Pancreas (tissue), 10 donors: ENCODE data around the gene NEK10. TPM values are rescaled to one million over a fixed set of nuclear protein-coding genes. Genes with fewer than 3 reads are reported as not detected.

Experiments used
- ATAC-seq, 4 donors: fragments of 200-7000 bp; cut with Tn5 transposase; one replicate each; pipeline versions ENCODE4 v1.8.0 to v1.9.1; 2020; ENCODE audit warnings: mild to moderate bottlenecking in 4 of 4, moderate library complexity in 4 of 4
- DNase-seq, 6 donors: peaks; one replicate each; pipeline ENCODE4 v3.0.0-alpha.2; 2020
- FAIRE-seq: peaks from 2 replicates; lab custom pipeline; 2012; peaks lifted over from hg19 to GRCh38; lab: Jason Lieb, UNC
- H3K27ac ChIP-seq, 4 donors: fragments of 200-600 bp; sonication (generic); 1 replicate in 3 of 4; 2 replicates in 1 of 4; pipeline versions ENCODE4 v1.5.0 to v1.8.0; 2020
- H3K27me3 ChIP-seq, 4 donors: fragments of 200-600 bp; one replicate each; pipeline ENCODE4 v1.8.0; 2021
- H3K36me3 ChIP-seq, 3 donors: fragments of 200-600 bp; sonication (generic) in 1 of 3; one replicate each; pipeline versions ENCODE4 v1.5.0 to v1.8.0; 2020 to 2021
- H3K4me1 ChIP-seq, 3 donors: fragments of 200-600 bp; one replicate each; pipeline ENCODE4 v1.8.0; 2021
- H3K4me3 ChIP-seq, 4 donors: fragments of 200-600 bp; sonication (generic) in 2 of 4; one replicate each; pipeline versions ENCODE4 v1.5.0 to v1.8.0; 2020 to 2021
- H3K9me3 ChIP-seq, 4 donors: fragments of 200-600 bp; one replicate each; pipeline ENCODE4 v1.8.0; 2021
- CTCF ChIP-seq, 4 donors: fragments of 200-600 bp; sonication (generic) in 3 of 4; IDR thresholded peaks; one replicate each; pipeline versions ENCODE4 v1.5.0 to v1.8.0; 2021; ENCODE audit warnings: antibody characterized with exemption in 4 of 4
- WGBS, 2 donors: extraction: QIAGEN DNeasy Blood & Tissue Kit; methylation state at CpG; one replicate each; pipeline ENCODE4 v1.1.7; 2013; 5-methylcytosine and 5-hydroxymethylcytosine counted together
- intact Hi-C, 3 donors: fragments of 100-400 bp; cut with DNase I; formaldehyde crosslinking; loops; one replicate each; pipeline versions ENCODE4 v1.11.1 to v1.14.2; 2022
- polyA plus RNA-seq, 2 donors: library from polyadenylated mRNA; stranded (reverse); fragments of 200-250 nt; gene quantifications; one replicate each; pipeline ENCODE4 v1.2.3, GENCODE V29; 2013
- total RNA-seq, 6 donors: library from RNA; stranded (reverse); fragmentation: NEBNext Ultra II Directional in 4 of 6; extraction: Animal tissue kit (Norgen Biotek cat#: 25700) in 4 of 6; gene quantifications; one replicate each; pipeline versions ENCODE4 v1.2.1 to v1.2.4, GENCODE V29; 2021 to 2023
- donor health status: healthy with polysubstance abuse.
- donor health status: DM: no; HTN: no; CAD: no; lungs with moderate emphysema.
- donor health status: DM: no; HTN: no; CAD: no.
- donor health status: control.
- donor health status: control.
- donor health status: Bipolar disorder and iron deficiency.
- donor health status: DM: yes; HTN: yes; CAD: no.
- donor health status: DM: no; HTN: no; CAD: no.
- donor health status: DM: no; HTN: no; CAD: no.
- donor health status: DM: yes; HTN: yes; CAD: no.

The NEK10 gene
- total and polyA plus RNA-seq, 8 donors = 0.24 to 0.90 (median 0.37) TPM

- WGBS, 2 donors = 73 to 81% methylated on average over 8 of the region's 8 CpGs
- FAIRE-seq (peak; percentile 5), DNase-seq (no peak), ATAC-seq (peak in 2 of 4 donors; percentile 40 to 66)
- Histone ChIP-seq H3K4me1 (no peaks in the 10 kb centered on the region), H3K9me3 (no peaks in the 10 kb centered on the region), H3K36me3 (no peaks in the 10 kb centered on the region), H3K27me3 (no peaks in the 10 kb centered on the region), H3K27ac (peak overlapping the region in 1 of 4 donors; percentile 9), H3K4me3 (no peak overlapping the region)
- intact Hi-C loops = loop anchor here in 1 of 3 donors (10.0 kb wide), 1 partner anchor 338 kb away; no protein-coding TSS in a partner anchor
- TF ChIP-seq CTCF (IDR thresholded peaks at IDR 0.05) = no peak
Observed at GRCh38 chr3:27326629-27327545, 42.3 kb downstream of the NEK10 start.

GRCh38 chr3:27326202-27326601 is 43.0 kb downstream of the NEK10 start:
- Histone ChIP-seq H3K36me3 (no peaks in the 10 kb centered on the region), H3K9me3 (no peaks in the 10 kb centered on the region), H3K4me3 (no peak overlapping the region), H3K4me1 (no peaks in the 10 kb centered on the region), H3K27ac (peak overlapping the region in 1 of 4 donors; percentile 9), H3K27me3 (no peaks in the 10 kb centered on the region)
- 91 to 94% methylated on average over 1 of the region's 1 CpG for WGBS, 2 donors
- no peak for DNase-seq
- intact Hi-C loops = loop anchor here in 1 of 3 donors (10.0 kb wide), 1 partner anchor 339 kb away; no protein-coding TSS in a partner anchor
- no peak for ATAC-seq
- no peak for FAIRE-seq
- TF ChIP-seq CTCF (IDR thresholded peaks at IDR 0.05) = no peak

GRCh38 chr3:27325419-27325818 is 43.8 kb downstream of the NEK10 start:
- Histone ChIP-seq H3K36me3 (no peaks in the 10 kb centered on the region), H3K4me1 (no peaks in the 10 kb centered on the region), H3K4me3 (no peak overlapping the region), H3K27me3 (no peaks in the 10 kb centered on the region), H3K27ac (no peak overlapping the region), H3K9me3 (no peaks in the 10 kb centered on the region)
- ATAC-seq (no peak), FAIRE-seq (no peak), DNase-seq (no peak)
- TF ChIP-seq CTCF (IDR thresholded peaks at IDR 0.05) = no peak
- intact Hi-C loops = loop anchor here in 1 of 3 donors (10.0 kb wide), 1 partner anchor 339 kb away; no protein-coding TSS in a partner anchor
- WGBS, 2 donors = 58 to 72% methylated on average over 1 of the region's 1 CpG

GRCh38 chr3:27324686-27325085 is 44.5 kb downstream of the NEK10 start:
- no peak for FAIRE-seq
- ATAC-seq = no peak
- Histone ChIP-seq H3K27me3 (no peaks in the 10 kb centered on the region), H3K9me3 (no peaks in the 10 kb centered on the region), H3K36me3 (no peaks in the 10 kb centered on the region), H3K4me3 (no peak overlapping the region), H3K4me1 (no peaks in the 10 kb centered on the region), H3K27ac (no peak overlapping the region)
- no peak for DNase-seq
- 64 to 82% methylated on average over 2 of the region's 2 CpGs for WGBS, 2 donors
- TF ChIP-seq CTCF (IDR thresholded peaks at IDR 0.05) = no peak
- intact Hi-C loops = loop anchor here in 1 of 3 donors (10.0 kb wide), 1 partner anchor 340 kb away; no protein-coding TSS in a partner anchor
